Peyer's patch (tissue), 4 donors: ENCODE results near the gene TCF15.

Experiments
- CTCF ChIP-seq, 6 experiments: fragments of 450-650 bp in 4 of 6; fragments of 200-600 bp in 2 of 6; sonication (generic) in 1 of 6; IDR thresholded peaks; one replicate each; pipeline ENCODE4 v1.5.1; 2017 to 2019; ENCODE audit warnings: antibody characterized with exemption in 6 of 6, mild to moderate bottlenecking in 3 of 6, moderate library complexity in 1 of 6
- POLR2A ChIP-seq, 2 donors: fragments of 450-650 bp; IDR thresholded peaks; one replicate each; pipeline ENCODE4 v1.5.1; 2017; ENCODE audit warnings: antibody characterized with exemption in 2 of 2, mild to moderate bottlenecking in 2 of 2, moderate library complexity in 2 of 2

GRCh38 chr20:607476-607875 lies 2.6 kb downstream of the TCF15 start:
- TF ChIP-seq POLR2A (IDR thresholded peaks at IDR 0.05): no peak
- TF ChIP-seq CTCF (IDR thresholded peaks at IDR 0.05): no peak
